CD1c-positive myeloid dendritic cell (primary cell): Measurements from ENCODE around the gene POMT2.
"Not testable (repeated sequence)": the region's sequence is repeated elsewhere in the genome, so short reads cannot be mapped to it uniquely, and the experiment has no call there.

Source experiments
- DNase-seq: peaks from one replicate; pipeline ENCODE4 v3.0.0-alpha.2; 2016; ENCODE audit errors: extremely low spot score

The POMT2 gene

GRCh38 chr14:77324816-77325745 is 4.4 kb upstream of the POMT2 start:
- no peak for DNase-seq

DNA sequence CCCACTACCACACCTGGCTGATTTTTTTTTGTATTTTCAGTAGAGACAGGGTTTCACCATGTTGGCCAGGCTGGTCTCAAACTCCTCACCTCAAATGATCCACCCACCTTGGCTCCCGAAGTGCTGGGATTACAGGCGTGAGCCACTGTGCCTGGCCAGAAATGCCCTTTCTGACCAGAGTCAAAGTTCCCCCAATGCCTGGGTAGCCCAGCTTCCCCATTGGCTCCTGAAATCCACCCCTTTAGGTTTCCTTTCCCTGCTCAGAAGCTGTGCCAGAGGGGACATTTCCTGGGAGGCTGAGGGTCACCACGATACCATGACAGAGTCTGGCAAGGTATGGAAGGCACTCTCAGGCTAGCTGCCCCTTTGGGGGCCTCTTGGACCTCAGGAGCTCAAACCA is 3.6 kb upstream of the POMT2 start:
- DNase-seq, result no peak

- no peak for DNase-seq
These were observed 2.9 kb upstream of the POMT2 start for GRCh38 chr14:77323571-77323970.

GRCh38 chr14:77322951-77323350 is 2.3 kb upstream of the POMT2 start:
- no peak for DNase-seq

DNA sequence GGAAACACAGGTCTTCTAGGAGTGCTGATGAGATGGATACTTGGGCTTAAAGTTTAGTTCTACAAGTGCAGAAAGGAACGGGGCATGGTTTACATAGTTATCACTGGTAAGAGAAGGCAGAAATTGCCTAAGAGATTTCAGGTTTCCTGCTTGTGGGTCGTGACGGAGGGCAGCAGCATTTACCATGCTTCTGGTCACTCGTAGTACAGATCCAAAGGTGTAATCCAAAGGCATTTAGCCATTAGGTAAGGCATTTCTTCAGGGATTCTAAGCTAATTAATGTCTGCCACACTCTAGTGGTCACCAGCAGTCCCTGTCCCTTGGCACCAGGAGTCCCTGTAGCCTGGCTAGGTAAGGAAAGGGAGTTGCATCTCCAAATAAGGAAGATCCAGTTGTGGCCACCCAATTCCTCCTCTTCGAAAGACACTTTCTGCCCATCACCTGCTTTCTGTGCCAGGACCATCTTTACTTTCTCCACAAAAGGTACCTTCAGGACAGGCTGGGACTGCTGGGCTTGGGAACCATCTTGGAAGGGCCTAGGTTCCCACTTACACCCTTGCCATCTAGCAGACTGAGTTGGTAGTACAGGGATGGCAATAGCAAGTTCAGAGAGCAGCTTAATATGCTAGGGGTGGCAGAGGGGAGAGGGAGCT is 1.7 kb upstream of the POMT2 start:
- no peak for DNase-seq

DNA sequence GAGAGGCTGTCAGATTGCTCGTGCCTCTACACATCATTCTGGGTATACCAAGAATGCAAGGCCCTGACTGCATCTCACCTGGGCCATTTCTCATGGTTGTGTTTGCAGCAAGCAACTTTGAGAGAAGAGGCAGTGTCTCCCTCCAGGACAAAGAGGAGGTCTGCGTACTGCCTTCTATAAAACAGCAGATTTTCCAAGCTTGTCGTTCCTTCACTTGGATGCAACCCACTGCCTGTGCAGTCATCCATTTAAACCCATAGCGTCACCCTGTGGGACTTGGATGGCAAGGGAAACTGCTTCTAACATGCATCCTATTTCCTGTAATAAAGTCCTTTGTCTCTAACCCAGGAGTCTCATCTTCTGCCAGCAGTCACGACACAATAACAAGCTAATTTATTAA is 1.3 kb downstream of the POMT2 start:
- no peak for DNase-seq

DNA sequence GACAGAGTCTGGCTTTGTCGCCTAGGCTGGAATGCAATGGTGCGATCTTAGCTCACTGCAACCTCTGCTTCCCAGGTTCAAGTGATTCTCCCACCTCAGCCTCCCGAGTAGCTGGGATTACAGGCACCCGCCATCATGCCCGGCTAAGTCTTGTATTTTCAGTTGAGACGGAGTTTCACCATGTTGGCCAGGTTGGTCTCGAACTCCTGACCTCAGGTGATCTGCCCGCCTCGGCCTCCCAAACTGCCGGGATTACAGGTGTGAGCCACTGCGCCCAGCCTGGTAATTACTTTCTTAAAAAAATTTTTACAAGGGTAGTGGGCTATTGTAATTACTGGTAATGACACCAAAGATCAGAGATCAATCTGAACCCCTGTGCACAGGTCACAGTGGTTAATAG is 1.9 kb downstream of the POMT2 start:
- DNase-seq, result not testable (repeated sequence)

GRCh38 chr14:77318006-77318553 is 2.6 kb downstream of the POMT2 start:
- DNase-seq, result no peak

- DNase-seq, result no peak
These were observed 3.8 kb downstream of the POMT2 start for GRCh38 chr14:77316872-77317301.

DNA sequence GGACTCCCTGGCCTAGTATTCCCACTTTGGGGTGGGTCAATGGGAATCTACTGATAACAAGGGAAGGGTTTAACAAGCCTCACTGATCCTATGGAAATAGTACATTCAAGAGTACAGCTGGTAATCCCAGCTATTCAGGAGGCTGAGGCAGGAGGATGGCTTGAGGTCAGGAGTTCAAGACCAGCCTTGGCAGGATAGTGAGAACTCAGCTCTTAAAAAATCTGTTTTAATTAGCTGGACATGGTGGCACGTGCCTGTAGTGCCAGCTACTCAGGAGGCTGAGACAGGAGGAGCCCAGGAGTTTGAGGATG is 4.5 kb downstream of the POMT2 start:
- DNase-seq, result no peak

DNA sequence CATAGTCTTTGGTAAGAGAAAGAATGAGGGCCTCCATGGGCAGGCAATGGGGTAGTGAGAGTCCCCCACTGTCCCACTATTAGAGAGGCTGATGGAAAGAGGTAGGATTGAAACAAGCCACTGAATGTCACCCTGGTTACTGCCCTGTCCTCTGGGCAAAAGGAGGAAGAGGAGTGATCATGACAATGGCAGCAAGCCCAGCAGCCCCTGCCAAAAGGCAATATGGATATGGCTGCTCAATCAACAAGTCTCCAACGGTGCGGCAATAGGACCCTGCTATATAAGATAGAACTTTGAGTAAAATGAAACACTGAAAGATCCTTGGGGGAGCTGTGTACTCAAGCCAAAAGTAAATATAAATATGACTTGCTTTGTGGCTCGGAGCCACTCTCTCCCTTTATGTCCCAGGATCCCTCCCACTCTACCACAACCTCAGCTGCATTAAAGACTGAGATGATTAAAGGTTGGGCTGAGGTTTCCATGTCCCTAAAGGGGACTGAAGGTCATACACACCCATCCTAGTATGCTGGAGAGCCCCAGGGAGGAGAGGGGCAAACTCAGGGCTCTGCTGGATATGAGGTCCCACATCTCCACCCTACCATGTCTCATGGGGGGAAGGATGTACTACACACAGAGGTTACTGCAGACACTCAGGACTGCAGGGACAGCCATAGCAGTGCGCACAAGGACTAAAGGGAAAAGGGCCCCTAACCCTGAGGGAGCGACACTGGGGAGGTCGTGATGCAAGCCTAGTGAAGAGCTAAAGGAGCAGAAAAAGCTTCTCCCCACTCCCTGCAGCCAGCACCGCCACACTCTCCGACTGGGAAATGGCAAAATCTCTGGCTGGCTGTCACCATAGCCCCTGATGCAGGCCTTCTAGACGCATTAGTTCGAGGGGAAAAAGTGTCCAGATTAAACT is 5.9 kb downstream of the POMT2 start:
- no peak for DNase-seq

GRCh38 chr14:77314043-77314442 is 6.6 kb downstream of the POMT2 start:
- no peak for DNase-seq

GRCh38 chr14:77313371-77313770 is 7.3 kb downstream of the POMT2 start:
- no peak for DNase-seq

GRCh38 chr14:77311217-77311616 is 9.5 kb downstream of the POMT2 start:
- DNase-seq, result no peak

GRCh38 chr14:77310026-77310425 is 10.7 kb downstream of the POMT2 start:
- no peak for DNase-seq

DNA sequence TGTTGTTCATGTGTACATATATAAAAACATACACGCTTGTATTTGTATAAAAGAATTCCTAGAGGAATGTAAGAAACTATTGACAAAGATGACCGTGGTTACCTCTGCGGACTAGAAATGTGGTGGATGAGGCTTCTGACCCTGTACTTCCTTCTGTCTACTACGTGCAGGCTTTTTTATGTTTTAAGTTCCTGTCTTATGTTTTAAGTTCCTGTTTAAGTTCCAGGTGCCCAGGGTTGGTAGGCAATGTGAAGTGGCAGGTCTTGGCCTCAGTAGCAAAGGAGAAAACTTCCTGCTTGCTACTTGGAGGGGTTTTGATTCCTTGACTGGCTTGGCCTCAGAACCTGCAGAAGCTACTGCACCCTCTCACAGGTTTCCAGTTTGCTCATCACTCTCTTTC is 11.6 kb downstream of the POMT2 start:
- DNase-seq, result peak; percentile 31

- no peak for DNase-seq
These were observed 13.7 kb downstream of the POMT2 start for GRCh38 chr14:77306851-77307496.

DNA sequence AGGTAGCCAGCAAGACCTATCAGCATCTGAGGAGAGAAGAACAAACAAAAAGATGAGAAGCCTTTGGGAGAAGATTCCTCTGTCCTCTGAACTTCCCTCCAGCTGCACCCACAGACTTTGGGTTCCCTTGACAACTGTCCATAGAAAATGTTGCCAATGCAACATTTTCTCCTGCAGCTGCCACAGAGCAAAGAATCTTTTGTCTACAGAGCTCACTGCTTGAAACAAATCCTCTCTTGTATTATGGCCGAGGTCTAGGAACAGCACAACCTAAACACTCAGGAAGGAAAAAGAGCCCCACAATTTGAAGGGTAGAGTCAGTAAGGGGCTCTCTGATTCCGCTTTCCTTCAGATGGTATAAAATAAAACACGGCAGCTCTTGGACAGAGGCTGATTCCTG is 14.3 kb downstream of the POMT2 start:
- DNase-seq, result no peak

GRCh38 chr14:77305696-77306095 is 15.0 kb downstream of the POMT2 start:
- DNase-seq, result no peak

GRCh38 chr14:77303417-77304156 is 17.1 kb downstream of the POMT2 start:
- DNase-seq, result peak; percentile 60

DNA sequence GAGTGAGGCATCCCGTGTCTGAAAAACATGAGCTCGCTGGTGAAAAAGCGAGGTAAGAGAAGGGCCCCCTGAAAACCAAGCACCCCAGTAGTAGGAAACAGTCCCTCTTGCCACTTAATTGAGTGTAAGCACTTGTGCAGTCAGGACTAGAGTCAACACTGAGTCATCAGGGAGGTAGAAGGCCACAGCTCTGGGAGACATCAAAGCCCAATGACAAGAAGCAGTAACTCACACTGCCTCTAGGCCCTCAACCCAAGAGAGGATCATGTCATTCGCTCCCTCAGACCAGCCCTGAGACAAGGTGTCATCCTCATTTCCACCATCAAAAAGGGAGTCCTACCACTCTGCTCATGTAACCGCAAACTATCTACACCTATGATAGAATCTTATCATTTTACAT is 17.8 kb downstream of the POMT2 start:
- no peak for DNase-seq
